ENCODE data around the gene FAM20C.
A peak's percentile ranks its signal among the peaks of the same experiment; 100 is the strongest.
"Not testable (repeated sequence)": the region's sequence is repeated elsewhere in the genome, so short reads cannot be mapped to it uniquely, and the experiment has no call there.

FAM20C gene

DNA sequence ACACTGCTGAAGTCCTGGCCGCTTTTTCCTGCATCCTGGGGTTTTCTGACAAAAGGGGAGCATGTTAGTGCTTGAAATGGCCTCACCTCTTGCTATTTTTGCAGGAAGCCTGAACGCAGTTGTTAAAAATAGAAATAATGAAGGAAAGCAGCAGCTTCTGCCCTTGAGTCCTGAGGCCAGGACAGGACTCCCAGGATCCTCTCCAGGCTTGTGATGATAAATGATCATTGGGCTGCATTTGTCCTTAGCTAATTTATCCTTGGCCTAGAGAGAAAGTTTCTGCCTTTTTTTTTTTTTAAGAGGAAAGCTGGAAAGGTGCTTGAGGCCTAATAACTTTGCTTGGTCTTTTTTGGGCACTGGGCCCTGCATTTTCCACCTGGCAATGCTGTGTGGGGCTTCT, 17.7 kb upstream of the FAM20C start:
- DNase-seq = no peak

DNA sequence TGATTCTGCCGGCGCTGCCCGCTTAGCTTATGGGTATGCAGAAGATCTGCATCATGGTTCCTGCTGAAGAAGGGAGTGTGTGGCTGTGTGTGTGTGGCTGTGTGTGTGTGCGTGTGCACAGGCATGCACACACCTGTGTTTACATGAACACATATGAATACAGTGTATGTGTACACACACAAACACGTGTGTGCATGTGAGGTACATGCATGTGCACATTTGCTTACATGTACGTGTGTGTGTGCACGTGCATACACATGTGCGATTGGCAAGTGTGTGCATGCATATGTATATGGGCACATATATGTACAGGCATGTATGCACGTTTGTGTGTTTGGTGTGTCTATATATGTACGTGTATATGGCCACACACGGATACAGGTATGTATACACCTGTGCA, 16.4 kb upstream of the FAM20C start:
- no peak for DNase-seq

DNA sequence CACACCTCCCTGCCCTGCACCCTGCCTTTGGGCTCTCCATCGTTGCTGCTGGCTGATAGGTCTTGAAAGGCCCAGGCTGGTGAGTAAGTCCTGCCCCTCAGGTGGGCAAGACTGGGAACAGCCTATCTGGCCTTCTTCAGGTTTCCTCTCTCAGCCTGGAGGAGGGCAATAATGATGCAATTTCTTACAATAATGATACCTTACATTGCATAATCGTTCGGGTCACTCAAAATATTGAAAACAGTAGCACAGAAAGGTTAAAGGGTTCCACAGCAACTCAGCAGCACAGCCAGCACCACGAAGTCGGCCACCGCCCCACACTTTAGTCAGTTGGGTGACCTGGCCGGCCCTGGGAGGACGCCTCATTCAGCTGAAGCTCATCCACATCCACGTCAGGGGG, 16.0 kb upstream of the FAM20C start:
- no peak for DNase-seq

DNA sequence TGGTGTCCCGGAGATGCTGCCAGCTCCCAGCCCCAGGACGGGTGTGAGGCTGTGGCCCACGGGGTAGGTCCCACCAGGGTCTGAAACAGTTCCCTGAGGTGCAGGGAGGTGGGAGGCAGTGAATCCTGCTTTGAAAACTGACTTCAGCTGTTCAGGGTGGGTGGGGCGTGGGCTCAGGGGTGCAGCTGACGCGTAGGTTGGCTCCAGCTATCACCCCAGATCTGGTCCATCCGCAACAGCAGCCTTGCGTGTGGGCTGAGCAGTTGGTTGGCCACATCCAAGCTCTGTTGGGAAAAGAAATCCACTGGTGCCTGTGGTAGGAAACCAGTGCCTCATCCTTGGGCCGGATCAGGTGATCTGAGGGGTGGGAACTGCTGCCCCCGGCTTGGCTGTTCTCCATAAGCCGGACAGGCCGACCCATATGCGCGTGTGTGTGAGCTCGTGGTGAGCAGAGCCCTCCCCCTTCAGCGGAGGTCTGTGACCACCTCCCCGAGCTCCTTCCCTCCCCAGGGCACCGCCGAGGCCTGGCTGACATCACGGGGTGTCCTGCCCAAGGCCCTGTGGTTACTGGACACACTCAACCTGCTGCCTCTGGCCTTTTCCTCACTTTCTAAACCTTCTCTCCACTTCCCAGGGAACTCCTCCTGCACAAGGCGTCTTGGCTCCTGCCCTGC, 15.4 kb upstream of the FAM20C start:
- no peak for DNase-seq

DNA sequence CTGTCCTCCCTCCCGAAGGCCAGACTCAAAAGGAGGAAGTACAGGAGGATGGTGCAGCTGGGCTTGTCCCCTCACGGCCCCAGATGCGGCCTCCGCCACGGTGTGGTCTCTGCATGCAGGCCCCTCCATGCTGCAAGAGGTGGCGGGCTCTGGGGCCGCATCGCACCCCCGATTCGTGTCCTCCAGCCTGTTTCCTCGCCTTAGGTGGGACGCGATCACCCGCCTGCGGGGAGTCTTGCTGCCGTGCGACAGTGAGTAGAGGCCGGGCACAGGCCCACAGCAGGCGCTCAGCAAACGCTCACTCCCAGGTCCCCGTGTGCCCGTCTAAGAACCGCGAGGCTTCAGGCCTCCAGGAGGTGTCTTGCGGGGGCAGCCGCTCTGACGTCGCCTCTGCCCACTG, 13.9 kb upstream of the FAM20C start:
- DNase-seq = no peak

DNA sequence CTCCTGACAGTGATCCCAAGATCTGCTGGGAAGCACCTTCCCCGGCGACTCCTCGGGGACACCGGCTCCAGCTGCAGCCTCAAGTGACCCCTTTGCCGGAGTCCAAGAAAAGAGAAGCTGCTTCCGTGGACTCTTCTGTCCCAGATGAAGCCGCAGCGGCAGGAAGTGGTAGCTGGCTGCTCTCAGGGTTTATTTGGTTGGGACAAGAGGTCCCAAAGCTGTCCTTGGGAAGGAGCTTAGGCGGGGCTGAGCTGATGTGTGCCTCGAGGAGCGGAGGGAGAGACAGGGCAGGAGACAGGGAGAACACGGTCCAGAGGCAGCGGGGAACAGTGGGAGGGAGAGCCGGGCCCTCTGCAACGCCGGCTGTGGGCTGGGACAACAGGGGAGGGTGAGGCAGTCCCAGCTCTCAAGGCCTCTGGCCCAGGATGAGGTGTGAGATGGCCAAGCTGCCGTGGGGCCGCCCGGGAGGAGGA, 13.1 kb upstream of the FAM20C start:
- DNase-seq = no peak

DNA sequence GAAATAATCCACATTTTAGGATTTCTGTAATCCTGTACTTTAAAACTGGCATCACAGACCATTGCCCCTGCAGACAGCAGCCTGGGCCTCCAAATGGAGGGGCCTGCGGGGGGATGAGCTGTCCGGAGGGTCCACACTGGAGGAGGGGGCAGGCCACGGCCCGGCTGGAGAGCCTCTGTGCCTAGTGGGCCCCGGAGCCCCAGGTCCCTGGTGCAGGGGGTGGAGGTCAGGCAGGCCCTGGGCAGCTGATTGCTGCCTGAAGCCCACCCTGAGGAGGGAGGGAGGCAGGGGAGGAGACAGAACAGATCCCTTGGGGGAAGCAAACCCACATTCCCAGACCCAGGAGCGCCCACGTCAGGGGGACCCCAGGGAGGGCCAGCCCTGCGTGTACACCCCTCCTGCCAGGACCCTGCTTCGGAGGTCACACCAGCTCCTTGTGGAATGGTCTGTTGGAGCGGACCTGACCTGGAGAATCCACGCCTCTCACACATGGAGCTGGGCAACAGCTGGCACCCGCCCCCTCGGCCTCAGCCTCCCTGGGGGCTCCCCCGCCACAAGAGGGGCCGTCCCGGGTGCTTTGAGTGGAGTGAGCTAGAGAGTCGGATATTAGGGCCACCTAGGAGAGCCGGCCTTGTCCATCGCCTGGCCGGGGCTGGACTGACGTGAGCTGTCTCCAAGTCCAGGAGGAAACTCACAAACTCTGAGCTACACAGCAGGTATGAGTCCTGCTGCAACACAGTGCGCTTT, 12.2 kb upstream of the FAM20C start:
- DNase-seq = no peak

DNA sequence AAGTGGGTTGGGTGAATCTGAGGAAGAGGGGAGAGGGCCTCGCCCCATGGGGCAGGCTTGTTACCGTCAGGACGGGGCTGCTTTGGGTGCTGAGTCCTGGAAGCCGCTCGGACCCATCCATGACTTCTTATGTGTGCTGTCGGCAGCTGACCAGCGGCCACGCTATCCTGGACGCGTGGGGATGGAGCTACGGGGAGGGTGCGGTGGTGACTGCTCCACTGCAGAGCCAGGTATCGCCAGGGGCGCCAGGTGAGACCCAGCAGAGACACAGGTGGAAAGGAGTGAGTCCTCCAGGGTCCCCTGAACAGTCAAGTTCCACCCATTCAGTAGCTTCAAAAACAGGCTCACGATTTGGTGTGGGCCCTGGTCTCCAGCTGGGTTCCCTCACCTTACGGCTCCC, 10.6 kb upstream of the FAM20C start:
- no peak for DNase-seq

DNA sequence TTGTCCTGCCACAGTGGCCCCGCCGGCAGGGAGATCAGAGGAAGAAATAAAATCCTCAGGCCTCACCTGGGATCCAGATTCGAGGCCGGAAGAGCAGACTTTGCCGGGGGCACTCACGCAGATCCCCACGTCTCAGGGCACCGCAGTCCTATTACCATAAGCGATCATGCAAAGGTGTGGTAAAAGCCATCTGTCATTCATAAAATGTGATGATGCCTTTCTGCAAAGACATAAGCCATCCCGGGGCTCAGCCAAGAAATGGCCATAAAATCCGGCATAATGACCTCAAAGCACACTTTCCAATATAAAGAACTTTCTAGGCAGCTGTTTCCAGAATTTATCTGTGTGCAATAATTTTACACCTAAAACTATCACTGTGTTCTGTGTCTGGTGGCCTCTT, 9.9 kb upstream of the FAM20C start:
- DNase-seq = not testable (repeated sequence)

DNA sequence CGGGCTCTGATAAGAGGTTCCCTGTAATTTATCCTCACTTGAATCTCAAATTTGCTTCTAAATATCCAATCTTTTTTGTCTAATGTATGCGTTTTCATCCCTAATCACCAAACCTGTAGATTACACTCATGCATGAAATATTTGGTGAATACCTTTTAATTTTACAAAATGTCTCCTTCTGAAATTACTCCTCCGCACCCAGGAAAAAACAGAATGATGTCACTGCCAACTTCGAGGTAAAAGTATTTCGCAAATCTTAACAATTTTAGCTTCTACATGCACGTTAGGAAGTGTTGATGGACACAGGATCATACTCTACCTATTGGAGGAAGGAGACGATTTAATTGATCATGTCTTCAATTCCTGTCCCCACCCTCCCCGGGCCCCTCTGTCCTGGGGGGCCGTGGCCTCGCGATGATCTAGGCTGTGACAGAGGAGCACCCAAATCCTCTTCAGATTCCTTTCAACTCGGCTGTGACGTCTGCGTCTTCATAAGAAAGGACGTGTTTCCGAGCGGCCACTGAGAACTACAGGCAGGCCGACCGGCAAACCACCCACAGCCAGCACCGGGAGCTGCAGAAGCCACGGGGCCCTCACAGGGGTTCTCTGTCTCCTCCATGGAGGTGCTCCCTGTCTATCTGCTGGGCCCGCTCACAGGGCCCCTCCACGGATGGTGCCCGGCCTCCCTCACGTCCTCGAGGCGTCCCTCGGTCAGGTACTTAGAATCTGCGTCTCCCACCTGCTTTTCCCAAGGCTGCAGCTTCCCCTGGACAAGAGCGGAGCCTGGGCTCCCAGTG, 8.7 kb upstream of the FAM20C start:
- no peak for DNase-seq

DNA sequence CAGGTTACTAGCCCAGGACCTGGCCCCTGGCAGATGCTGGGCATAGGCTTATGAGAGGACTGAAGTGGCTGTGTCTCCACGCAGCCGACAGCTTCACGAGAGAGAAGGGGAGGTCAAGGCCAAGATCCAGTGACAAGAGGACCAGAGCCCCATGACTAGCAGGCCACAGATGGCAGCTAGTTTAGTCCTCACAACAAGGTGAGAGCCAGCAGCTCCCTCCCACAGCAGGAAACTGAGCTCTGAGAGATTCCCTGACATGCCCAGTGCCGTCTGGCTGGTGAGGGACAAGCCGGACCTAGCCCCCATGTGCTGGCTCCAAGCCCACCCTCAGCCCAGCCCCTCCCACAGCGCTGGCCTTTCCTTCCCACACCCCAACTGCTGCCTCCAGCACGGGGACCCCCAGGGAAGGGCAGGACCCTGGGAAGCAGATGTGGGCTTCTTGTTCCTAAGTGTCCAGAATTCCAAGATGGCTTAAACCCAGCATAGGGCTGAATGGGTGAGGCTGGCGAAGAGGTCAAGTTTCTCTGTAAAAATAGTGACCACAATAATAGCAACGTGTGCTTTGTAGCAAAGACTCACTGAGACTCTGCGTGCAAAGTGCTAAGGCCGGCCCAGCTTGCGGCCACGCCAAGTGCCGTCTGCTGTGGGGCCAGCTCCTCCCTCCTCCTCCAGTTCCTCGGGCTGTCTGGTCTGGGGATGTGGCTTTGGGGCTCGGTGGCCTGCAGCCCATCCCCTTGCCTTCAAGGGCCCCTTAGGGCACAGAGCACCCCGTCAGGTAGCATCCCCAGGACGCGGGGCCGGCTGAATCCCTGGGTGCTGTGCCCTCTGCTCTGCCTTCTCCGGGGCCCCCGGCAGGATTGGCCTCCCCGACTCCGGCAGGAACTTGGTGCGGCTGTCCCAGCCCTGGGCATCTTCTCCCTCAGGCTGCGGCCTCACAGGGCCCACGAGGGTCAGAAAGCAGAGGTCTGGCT, 7.8 kb upstream of the FAM20C start:
- DNase-seq = no peak

DNA sequence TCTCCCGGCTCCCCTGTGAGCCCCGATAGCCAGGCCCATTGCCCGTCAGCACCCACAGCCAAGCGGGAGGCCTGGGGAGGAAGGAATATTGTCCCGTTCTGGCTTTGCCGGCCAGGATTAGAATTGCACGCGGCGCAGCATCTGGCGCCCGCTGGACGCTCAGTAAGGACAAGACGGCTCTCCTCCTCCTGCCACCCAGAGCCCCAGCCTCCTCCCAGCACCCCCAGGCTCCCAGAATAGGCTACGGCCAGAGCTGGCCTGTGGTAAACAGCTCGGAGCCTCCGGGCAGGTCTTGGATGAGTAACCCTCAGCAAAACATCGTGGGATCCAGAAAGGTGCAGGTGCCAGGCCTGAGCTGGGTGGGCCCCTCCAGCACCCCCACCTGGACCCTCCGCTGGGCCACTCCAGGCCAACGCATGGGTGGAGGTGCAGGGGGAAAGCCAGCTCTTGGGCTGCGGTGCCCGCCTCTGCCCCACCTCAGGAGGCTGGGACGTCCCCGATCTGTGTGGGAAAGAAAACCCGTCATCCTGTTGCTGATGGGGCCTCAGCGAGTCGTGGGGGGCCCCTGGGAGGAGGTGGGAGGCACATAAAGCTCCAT, 5.8 kb upstream of the FAM20C start:
- DNase-seq = no peak

DNA sequence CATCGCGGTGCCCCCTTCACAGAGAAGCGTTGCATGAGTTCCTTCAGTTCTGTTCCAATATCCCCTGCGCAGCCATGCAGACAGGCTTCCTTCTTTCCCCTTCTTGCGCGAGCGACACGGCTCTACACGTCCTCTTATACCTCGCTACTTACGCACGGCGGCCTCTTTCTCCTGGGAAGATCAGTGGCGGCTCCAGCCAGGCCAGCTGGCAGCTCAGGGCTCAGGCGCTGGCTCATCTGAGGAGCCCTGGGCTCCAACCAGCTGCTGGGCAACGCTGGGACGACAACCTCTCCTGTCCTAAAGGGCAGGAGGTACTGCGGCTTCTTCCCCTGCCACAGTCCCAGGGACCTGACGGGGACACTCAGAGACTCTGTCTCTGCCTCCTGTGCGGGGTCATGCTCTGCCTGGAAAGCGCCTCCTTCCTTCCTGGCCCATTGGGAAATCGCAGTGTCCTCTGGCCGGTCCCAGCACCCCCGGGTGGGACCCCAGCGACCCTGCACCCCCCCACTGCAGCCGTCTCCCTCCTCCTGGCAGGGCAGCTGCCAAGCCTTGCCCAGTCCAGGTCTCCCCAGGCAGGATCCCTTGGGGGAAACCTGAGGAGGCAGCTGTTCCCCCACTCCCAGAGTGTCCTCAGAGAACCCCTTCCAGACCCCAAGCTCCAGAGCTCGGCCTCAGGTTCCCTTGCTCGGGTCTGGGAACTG, 5.0 kb upstream of the FAM20C start:
- no peak for DNase-seq

DNA sequence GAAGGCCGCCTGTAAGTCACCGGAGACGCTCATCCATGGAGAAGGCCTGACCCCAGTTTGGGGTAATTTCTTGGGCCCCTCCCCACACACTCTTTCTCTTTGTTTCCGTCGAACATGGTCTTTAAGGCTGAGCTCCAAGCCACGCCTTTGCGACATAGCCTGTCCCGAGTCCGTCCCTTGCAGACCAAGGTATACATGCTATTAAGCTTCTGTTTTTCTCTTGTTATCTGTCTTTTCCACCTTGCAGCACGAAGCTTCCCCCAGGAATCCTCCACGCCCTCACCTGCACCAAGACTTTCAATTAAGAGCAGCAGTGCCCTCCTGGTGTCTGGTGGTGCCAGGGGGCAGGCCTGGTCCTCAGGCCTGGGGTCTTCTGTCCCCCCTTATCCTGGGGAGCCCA, 4.2 kb upstream of the FAM20C start:
- DNase-seq = no peak

DNA sequence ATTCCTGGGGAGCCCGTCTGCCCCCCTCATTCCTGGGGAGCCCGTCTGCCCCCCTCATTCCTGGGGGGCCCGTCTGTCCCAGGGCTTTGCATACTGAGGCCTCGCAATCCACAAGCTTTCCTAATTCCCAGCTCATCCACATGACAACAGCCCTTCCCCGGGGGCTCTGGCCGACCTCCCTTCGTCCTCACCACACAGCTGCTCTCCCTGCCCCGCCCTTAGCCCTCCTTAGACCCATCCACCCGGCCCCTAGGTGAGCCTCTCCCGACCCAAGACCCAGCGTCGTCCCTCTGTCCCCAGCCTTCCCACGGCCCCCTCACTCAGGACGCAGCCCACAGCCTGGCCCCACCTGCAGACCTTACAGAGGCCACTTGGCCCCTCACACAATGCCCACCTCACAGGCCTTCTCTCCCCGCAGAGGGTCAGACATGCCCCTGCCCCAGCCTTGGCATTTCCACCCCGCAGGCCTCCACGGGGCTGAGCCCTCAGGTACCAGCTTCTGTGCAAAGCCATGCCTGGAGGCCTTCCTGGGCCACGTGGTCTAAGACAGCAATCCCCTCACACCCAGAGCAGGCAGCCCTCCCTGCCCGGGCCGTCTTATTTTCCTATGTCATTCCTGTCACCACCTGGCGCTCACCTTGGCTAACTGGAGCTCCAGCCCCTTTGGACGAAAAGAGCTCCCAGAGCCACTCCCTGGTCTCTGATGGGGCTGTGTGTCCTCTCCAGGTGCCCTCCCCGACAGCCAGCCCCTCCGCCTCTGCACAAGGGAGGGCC, 3.5 kb upstream of the FAM20C start:
- no peak for DNase-seq

DNA sequence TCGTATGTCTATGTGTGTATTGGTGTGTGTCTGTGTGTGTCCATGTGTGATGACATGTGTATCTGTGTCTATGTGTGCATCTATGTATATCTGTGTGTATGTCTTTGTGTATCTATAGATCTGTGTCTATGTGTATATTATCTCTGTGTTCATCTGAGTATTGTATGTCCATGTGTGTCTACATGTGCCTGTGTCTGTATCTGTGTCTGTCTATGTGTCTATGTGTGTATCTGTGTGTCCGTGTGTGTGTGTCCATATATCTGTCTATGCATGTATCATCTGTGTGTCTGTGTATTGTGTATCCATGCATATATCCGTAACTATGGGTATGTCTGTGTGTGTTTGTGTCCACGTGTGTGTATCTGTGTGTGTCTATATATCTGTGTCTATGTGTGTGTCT, 2.7 kb upstream of the FAM20C start:
- DNase-seq = no peak

DNA sequence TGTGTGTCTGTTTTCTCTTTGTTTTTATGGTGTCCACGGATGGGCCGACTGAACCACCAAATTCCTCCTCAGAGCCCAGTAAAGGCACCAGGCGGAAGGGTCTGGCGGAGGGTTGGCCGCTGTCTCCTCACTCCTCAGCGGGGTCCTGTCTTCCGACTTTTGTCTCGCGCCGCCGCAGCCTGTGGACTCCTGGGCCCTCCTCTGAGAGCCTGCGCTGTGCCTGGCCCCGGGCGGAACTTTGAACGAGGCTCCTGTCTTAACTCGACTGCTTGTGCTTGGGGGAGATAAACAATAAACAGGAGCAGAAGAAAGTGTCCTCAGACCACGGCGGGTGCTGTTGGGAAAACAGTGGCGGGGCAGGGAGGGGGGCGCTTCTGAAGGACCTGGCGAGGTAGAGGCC, 2.2 kb upstream of the FAM20C start:
- DNase-seq = no peak

DNA sequence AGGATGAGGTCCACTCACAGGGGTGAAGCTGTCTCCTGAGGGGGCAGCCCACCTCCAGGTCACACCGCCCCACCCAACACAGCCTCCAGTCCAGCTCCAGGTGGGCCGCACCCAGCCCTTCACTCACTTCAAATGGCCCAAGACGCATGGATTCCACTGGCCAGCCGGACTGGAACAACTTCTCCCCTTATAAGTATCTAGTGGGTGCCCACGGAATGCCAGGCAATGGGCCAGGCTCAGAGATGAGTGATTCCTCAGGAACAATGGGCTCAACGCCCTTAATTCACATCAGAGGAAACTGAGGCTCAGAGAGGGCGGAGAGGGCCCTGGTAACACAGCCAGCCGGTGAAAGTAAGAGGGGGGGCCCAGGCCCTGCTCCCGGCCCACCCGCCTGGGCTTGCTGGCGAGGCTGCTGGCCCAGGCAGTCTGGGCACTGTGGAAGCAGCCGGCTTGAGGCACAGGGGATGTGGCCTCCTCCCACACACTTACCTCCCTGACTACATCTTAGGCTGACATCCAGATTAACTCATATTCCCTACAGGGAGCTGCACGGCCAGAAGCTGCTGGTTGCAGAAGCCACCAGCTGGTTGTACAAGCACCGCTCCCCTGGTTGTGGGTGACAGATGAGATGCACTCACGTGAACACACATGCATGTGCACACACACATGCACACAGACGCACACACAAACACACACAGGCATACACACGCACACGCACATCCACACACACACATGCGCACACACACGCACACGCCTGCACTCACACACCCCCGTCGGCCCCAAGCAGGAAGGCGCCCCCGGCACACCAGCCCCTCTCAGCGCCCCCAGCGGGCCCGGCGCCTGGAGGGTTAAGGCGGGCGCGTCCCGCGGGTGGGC, 1.0 kb upstream of the FAM20C start:
- peak; percentile 52 for DNase-seq

DNA sequence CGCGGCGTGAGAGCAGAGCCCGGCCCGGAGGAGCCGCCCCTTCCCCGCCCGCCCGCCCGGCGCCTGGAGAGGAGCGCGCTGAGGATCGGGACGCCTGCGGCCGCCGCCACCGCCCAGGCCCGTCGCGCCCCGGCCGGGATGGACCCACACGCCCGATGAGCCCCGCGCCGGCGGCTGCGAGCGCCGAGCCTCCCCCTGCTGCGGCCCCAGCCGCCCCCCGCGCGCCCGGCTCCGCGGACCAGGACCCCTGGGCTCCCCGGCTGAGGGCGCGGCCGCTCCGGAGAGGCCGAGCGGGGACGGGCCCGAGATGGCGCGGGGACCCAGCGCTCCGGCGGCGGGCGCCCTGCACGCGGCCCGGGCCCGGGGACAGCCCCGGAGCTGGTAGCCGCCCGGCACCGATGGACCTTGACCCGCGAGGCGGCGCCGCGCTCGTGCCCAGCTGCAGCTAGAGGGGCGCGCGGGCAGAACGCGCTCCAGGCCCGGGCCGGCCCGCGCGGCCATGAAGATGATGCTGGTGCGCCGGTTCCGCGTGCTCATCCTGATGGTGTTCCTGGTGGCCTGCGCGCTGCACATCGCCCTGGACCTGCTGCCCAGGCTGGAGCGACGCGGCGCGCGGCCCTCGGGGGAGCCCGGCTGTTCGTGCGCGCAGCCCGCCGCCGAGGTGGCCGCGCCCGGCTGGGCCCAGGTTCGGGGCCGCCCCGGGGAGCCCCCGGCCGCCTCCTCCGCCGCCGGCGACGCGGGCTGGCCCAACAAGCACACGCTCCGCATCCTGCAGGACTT, 520 bp downstream of the FAM20C start:
- no peak for DNase-seq

All from DMS79 treated with DMSO at 0.1 percent for 48 hours (cell line).